NB4 (cell line): ENCODE data around the gene CCDC154.

Source experiments
- CTCF ChIP-seq: IDR thresholded peaks from one replicate; pipeline ENCODE4 v1.5.1; 2012; ENCODE audit warnings: low read depth, low read length
- MAX ChIP-seq: IDR thresholded peaks from 2 replicates; pipeline ENCODE4 v1.6.1; 2011; ENCODE audit warnings: low read depth, low read length
- POLR2A ChIP-seq: IDR thresholded peaks from 2 replicates; pipeline ENCODE4 v1.6.1; 2011; ENCODE audit warnings: mild to moderate bottlenecking; ENCODE audit not compliant: insufficient read length; ENCODE audit errors: extremely low read depth

- TF ChIP-seq CTCF, result no peak
- TF ChIP-seq POLR2A, result no peak
- TF ChIP-seq MAX, result no peak
Measured at GRCh38 chr16:1393613-1394176, 50.7 kb downstream of the CCDC154 start.
